ENCODE measurements around the gene ETFBKMT.
"Not testable (repeated sequence)": the region's sequence is repeated elsewhere in the genome, so short reads cannot be mapped to it uniquely, and the experiment has no call there.

The ETFBKMT gene

DNA sequence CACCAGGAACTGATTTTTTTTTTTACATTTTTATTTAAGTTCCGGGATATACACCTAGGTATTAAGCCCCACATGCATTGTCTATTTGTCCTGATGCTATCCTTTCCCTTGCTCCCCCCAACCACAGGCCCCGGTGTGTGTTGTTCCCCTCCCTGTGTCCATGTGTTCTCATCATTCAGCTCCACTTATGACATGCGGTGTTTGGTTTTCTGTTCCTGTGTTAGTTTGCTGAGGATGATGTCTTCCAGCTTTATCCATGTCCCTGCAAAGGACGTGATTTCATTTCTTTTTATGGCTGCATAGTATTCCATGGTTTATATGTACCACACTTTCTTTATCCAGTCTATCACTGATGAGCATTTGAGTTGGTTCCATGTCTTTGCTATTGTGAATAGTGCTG is 57.5 kb downstream of the ETFBKMT start:
- DNase-seq (ENCODE audit: low read depth in 2 of 2, low spot score in 1 of 2): not testable (repeated sequence)

DNA sequence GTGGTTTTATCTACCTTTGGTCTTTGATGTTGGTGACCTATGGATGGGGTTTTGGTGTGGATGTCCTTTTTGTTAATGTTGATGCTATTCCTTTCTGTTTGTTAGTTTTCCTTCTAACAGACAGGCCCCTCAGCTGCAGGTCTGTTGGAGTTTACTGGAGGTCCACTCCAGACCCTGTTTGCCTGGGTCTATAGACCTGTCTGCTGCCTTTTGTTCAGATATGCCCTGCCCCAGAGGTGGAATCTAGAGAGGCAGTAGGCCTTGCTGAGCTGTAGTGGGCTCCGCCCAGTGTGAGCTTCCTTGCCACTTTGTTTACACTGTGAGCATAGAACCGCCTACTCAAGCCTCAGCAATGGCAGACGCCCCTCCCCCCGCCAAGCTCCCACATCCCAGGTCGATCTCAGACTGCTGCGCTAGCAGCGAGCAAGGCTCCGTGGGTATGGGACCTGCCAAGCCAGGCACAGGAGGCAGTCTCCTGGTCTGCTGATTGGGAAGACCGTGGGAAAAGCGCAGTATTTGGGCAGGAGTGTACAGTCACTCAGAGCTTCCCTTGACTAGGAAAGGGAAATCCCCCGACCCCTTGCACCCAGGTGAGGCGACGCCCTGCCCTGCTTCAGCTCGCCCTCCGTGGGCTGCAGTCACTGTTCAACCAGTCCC is 59.2 kb downstream of the ETFBKMT start:
- DNase-seq (ENCODE audit: low read depth in 2 of 2, low spot score in 1 of 2): not testable (repeated sequence)

DNA sequence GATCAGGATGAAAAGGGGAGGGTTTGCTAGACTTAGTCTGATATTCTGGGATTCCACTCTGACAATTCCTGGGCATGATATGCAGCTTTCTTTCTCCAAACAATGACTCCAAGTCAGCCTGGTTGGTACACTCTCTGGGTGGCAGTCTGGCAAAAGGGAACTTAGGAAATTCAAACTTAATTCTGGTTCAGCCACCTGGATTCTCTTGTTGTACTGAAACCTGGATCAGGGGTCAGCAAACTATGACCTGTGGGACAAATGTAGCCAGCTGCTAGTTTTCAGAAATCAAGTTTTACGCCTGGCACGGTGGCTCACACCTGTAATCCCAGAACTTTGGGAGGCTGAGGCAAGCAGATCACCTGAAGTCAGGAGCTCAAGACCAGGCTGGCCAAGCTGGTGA is 63.1 kb downstream of the ETFBKMT start:
- DNase-seq (ENCODE audit: low read depth in 2 of 2, low spot score in 1 of 2): no peak
